ENCODE measurements around the gene PHC3.
"Not testable (repeated sequence)": the region's sequence is repeated elsewhere in the genome, so short reads cannot be mapped to it uniquely, and the experiment has no call there.

PHC3 gene

GRCh38 chr3:170196833-170197232 is 15.3 kb upstream of the PHC3 start:
- in situ Hi-C loops (cut with MboI; ENCODE audit: low sequenced_read_pairs): no loop called here

GRCh38 chr3:170195759-170196158 is 14.2 kb upstream of the PHC3 start:
- in situ Hi-C loops (cut with MboI; ENCODE audit: low sequenced_read_pairs): not testable (repeated sequence)

- in situ Hi-C loops (cut with MboI; ENCODE audit: low sequenced_read_pairs): no loop called here
These were observed 8.1 kb upstream of the PHC3 start for GRCh38 chr3:170189398-170190256.

GRCh38 chr3:170180079-170180907 is 1.2 kb downstream of the PHC3 start:
- in situ Hi-C loops (cut with MboI; ENCODE audit: low sequenced_read_pairs): no loop called here

- in situ Hi-C loops (cut with MboI; ENCODE audit: low sequenced_read_pairs): no loop called here
These were observed 2.1 kb downstream of the PHC3 start for GRCh38 chr3:170179432-170179831.

- in situ Hi-C loops (cut with MboI; ENCODE audit: low sequenced_read_pairs): no loop called here
These were observed 2.9 kb downstream of the PHC3 start for GRCh38 chr3:170178651-170179050.

GRCh38 chr3:170171563-170171962 is 10.0 kb downstream of the PHC3 start:
- in situ Hi-C loops (cut with MboI; ENCODE audit: low sequenced_read_pairs): no loop called here

- in situ Hi-C loops (cut with MboI; ENCODE audit: low sequenced_read_pairs): no loop called here
These were observed 16.8 kb downstream of the PHC3 start for GRCh38 chr3:170164717-170165116.

- in situ Hi-C loops (cut with MboI; ENCODE audit: low sequenced_read_pairs): no loop called here
These were observed 17.4 kb downstream of the PHC3 start for GRCh38 chr3:170163956-170164645.

GRCh38 chr3:170162630-170163029 is 18.9 kb downstream of the PHC3 start:
- in situ Hi-C loops (cut with MboI; ENCODE audit: low sequenced_read_pairs): no loop called here

GRCh38 chr3:170162052-170162451 is 19.5 kb downstream of the PHC3 start:
- in situ Hi-C loops (cut with MboI; ENCODE audit: low sequenced_read_pairs): no loop called here

- in situ Hi-C loops (cut with MboI; ENCODE audit: low sequenced_read_pairs): no loop called here
These were observed 21.6 kb downstream of the PHC3 start for GRCh38 chr3:170159933-170160332.

- in situ Hi-C loops (cut with MboI; ENCODE audit: low sequenced_read_pairs): no loop called here
These were observed 22.1 kb downstream of the PHC3 start for GRCh38 chr3:170159459-170159858.

GRCh38 chr3:170155604-170156003 is 25.9 kb downstream of the PHC3 start:
- in situ Hi-C loops (cut with MboI; ENCODE audit: low sequenced_read_pairs): no loop called here

GRCh38 chr3:170154569-170155143 is 26.9 kb downstream of the PHC3 start:
- in situ Hi-C loops (cut with MboI; ENCODE audit: low sequenced_read_pairs): no loop called here

GRCh38 chr3:170154084-170154483 is 27.4 kb downstream of the PHC3 start:
- in situ Hi-C loops (cut with MboI; ENCODE audit: low sequenced_read_pairs): no loop called here

GRCh38 chr3:170151536-170151935 is 30.0 kb downstream of the PHC3 start:
- in situ Hi-C loops (cut with MboI; ENCODE audit: low sequenced_read_pairs): no loop called here

- in situ Hi-C loops (cut with MboI; ENCODE audit: low sequenced_read_pairs): no loop called here
These were observed 32.5 kb downstream of the PHC3 start for GRCh38 chr3:170149016-170149415.

GRCh38 chr3:170145278-170145677 is 36.3 kb downstream of the PHC3 start:
- in situ Hi-C loops (cut with MboI; ENCODE audit: low sequenced_read_pairs): no loop called here

- in situ Hi-C loops (cut with MboI; ENCODE audit: low sequenced_read_pairs): no loop called here
These were observed 37.1 kb downstream of the PHC3 start for GRCh38 chr3:170144437-170144843.

GRCh38 chr3:170142373-170142772 is 39.2 kb downstream of the PHC3 start:
- in situ Hi-C loops (cut with MboI; ENCODE audit: low sequenced_read_pairs): no loop called here

All from HL-60/S4 treated with phorbol 12-myristate 13-acetate at 8.2 ng/mL for 4 days and 3 days (cell line).